NOMO-1 (cell line): ENCODE measurements around the gene ARRB1.
"Not testable (repeated sequence)": the region's sequence is repeated elsewhere in the genome, so short reads cannot be mapped to it uniquely, and the experiment has no call there.

Source experiments
- DNase-seq, 2 experiments: peaks; one replicate each; lab custom pipeline; 2025; ENCODE audit not compliant: unreplicated experiment in 2 of 2; lab: John Stamatoyannopoulos, UW

The ARRB1 gene

GRCh38 chr11:75371949-75372876, 20.8 kb upstream of the ARRB1 start:
- DNase-seq: no peak

GRCh38 chr11:75369560-75370255, 18.2 kb upstream of the ARRB1 start:
- peak; percentile 22 to 61 for DNase-seq

GRCh38 chr11:75366826-75367225, 15.4 kb upstream of the ARRB1 start:
- DNase-seq: not testable (repeated sequence)

- DNase-seq: peak; percentile 59 to 71
These were observed 14.3 kb upstream of the ARRB1 start for GRCh38 chr11:75365711-75366181.

- not testable (repeated sequence) for DNase-seq
These were observed 10.8 kb upstream of the ARRB1 start for GRCh38 chr11:75362285-75362684.

- no peak for DNase-seq
These were observed 5.2 kb upstream of the ARRB1 start for GRCh38 chr11:75356613-75357012.

- no peak for DNase-seq
These were observed 3.6 kb upstream of the ARRB1 start for GRCh38 chr11:75355051-75355450.

- DNase-seq: peak in 1 of 2 experiments; percentile 13
These were observed 1.2 kb upstream of the ARRB1 start for GRCh38 chr11:75352588-75353206.

- DNase-seq: peak; percentile 85 to 89
These were observed 528 bp upstream of the ARRB1 start for GRCh38 chr11:75351791-75352587.

GRCh38 chr11:75350743-75351540, 519 bp downstream of the ARRB1 start:
- peak; percentile 19 to 29 for DNase-seq

GRCh38 chr11:75350122-75350742, 1.2 kb downstream of the ARRB1 start:
- DNase-seq: no peak

- peak; percentile 11 to 38 for DNase-seq
These were observed 1.8 kb downstream of the ARRB1 start for GRCh38 chr11:75349521-75350116.

GRCh38 chr11:75347781-75348566, 3.5 kb downstream of the ARRB1 start:
- DNase-seq: no peak

- no peak for DNase-seq
These were observed 4.4 kb downstream of the ARRB1 start for GRCh38 chr11:75346912-75347647.

- DNase-seq: no peak
These were observed 5.2 kb downstream of the ARRB1 start for GRCh38 chr11:75346296-75346695.

- peak in 1 of 2 experiments; percentile 13 for DNase-seq
These were observed 5.9 kb downstream of the ARRB1 start for GRCh38 chr11:75345455-75346160.
